ENCODE measurements around the gene FOLH1.

DNA sequence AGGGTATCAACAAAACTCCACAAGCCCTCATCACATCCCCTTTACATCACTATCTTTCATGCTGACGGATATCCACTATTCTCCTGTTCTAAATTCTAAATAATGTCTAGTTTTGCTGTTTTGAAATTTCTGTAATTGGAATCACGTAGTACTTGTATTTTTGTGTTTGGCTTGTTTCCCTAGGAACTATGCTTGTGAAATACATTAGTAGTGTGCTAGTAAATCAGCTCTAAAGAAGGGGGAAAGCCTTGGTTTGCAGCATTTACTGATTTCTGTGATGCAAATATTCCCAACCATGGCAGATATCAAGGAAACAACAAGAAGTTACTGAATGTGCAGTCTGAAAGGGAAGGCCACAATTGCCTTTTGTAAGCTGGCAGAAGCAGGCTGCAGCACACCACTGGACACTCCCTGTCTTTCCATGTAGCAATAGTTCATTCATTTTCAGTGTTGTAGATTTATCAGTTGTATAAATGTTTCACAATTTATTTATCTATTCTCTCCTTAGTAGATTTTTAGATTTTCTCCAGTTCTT, 4.7 kb upstream of the FOLH1 start:
- no peak for TF ChIP-seq POLR2AphosphoS5 (IDR thresholded peaks at IDR 0.05; ENCODE audit: low read depth, low read length)
- TF ChIP-seq POLR2A (IDR thresholded peaks at IDR 0.05; ENCODE audit: low read depth, low read length) = no peak
